ENCODE measurements around the gene HDAC2. TPM values are rescaled to one million over a fixed set of nuclear protein-coding genes. Genes with fewer than 3 reads are reported as not detected.

HDAC2 gene
- total and polyA plus RNA-seq, 2 of the 13 experiments (the other 11 are each of a cell fraction or from before 2014, with no cell fraction given) = 99.6 to 114 TPM

DNA sequence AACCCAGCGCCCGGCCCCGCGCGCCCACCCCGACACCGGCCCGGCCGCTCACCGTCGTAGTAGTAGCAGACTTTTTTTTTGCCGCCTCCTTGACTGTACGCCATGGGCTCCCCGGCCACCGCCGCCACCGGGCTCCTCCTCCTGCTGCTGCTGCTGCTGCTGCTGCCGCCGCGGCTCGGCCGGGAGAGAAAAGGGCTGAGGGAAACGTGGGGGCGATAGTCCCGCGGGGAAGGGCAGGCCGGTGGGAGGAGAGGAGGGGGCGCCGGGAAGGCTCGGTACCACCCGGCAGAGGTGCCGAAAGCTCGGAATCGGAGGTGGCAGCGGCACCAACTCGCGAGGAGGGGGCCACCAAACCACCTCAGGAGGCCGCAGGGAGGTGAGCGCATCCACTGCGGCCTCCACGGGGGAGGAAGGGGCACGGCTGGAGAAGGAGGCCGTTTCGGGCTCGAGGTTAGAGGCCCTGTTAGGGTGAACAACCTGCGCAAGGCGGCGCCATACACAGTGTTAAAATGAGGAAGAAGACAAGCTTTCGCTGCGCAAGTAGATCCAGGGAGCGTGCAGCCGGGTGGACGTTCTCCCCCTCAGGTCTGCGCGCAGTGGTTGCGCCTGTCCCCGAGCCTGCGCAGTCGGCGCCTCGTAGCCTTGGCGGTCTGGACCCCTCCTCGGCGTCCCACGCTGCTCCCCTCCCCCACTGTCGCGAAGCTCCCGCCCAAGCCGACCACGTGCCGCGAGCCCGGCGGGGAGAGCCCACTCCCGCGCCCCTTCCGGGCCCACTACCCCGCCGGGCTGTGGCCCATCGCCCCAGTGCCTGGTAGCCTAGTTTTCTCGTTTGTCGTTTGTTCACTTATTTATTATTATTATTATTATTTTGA lies at the start of gene HDAC2 (continued):
- no peak for TF ChIP-seq TCF7 (IDR thresholded peaks at IDR 0.05; ENCODE audit: low read depth)
- no peak for TF ChIP-seq MAFG (CRISPR knock-in tag; IDR thresholded peaks at IDR 0.05)
- TF ChIP-seq ZNF446 (CRISPR knock-in tag; IDR thresholded peaks at IDR 0.05) = peak; percentile 94; the same call in 1 of the 2 replicates
- peak; percentile 94 for TF ChIP-seq GPN1 (CRISPR knock-in tag; IDR thresholded peaks at IDR 0.05; ENCODE audit: borderline replicate concordance)
- 0 out of 2 replicates have a peak, but pooled peaks have one; percentile 21 for TF ChIP-seq ZNF891 (CRISPR knock-in tag; IDR thresholded peaks at IDR 0.05)
- peak; percentile 100 for TF ChIP-seq FOXK2 (IDR thresholded peaks at IDR 0.05)
- TF ChIP-seq MXI1 (IDR thresholded peaks at IDR 0.05; ENCODE audit: borderline replicate concordance, low read depth, low read length) = peak; percentile 85; the same call in 1 of the 3 replicates
- TF ChIP-seq, protein P1, sequence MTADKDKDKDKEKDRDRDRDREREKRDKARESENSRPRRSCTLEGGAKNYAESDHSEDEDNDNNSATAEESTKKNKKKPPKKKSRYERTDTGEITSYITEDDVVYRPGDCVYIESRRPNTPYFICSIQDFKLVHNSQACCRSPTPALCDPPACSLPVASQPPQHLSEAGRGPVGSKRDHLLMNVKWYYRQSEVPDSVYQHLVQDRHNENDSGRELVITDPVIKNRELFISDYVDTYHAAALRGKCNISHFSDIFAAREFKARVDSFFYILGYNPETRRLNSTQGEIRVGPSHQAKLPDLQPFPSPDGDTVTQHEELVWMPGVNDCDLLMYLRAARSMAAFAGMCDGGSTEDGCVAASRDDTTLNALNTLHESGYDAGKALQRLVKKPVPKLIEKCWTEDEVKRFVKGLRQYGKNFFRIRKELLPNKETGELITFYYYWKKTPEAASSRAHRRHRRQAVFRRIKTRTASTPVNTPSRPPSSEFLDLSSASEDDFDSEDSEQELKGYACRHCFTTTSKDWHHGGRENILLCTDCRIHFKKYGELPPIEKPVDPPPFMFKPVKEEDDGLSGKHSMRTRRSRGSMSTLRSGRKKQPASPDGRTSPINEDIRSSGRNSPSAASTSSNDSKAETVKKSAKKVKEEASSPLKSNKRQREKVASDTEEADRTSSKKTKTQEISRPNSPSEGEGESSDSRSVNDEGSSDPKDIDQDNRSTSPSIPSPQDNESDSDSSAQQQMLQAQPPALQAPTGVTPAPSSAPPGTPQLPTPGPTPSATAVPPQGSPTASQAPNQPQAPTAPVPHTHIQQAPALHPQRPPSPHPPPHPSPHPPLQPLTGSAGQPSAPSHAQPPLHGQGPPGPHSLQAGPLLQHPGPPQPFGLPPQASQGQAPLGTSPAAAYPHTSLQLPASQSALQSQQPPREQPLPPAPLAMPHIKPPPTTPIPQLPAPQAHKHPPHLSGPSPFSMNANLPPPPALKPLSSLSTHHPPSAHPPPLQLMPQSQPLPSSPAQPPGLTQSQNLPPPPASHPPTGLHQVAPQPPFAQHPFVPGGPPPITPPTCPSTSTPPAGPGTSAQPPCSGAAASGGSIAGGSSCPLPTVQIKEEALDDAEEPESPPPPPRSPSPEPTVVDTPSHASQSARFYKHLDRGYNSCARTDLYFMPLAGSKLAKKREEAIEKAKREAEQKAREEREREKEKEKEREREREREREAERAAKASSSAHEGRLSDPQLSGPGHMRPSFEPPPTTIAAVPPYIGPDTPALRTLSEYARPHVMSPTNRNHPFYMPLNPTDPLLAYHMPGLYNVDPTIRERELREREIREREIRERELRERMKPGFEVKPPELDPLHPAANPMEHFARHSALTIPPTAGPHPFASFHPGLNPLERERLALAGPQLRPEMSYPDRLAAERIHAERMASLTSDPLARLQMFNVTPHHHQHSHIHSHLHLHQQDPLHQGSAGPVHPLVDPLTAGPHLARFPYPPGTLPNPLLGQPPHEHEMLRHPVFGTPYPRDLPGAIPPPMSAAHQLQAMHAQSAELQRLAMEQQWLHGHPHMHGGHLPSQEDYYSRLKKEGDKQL (CRISPR knock-in tag; IDR thresholded peaks at IDR 0.05; ENCODE audit: low read depth) = no peak
- TF ChIP-seq TOE1 (CRISPR knock-in tag; IDR thresholded peaks at IDR 0.05) = peak; percentile 94; the same call in 1 of the 2 replicates
- TF ChIP-seq, protein P2, sequence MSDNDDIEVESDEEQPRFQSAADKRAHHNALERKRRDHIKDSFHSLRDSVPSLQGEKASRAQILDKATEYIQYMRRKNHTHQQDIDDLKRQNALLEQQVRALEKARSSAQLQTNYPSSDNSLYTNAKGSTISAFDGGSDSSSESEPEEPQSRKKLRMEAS (IDR thresholded peaks at IDR 0.05) = peak; percentile 100
- TF ChIP-seq ZFP37 (CRISPR knock-in tag; IDR thresholded peaks at IDR 0.05; ENCODE audit: borderline replicate concordance) = peak; percentile 95
- peak; percentile 97 for TF ChIP-seq DNMT3B (CRISPR knock-in tag; conservative IDR thresholded peaks at IDR 0.05)
- no peak for TF ChIP-seq POLR2AphosphoS2 (IDR thresholded peaks at IDR 0.05; ENCODE audit: low read depth, low read length)
- TF ChIP-seq TEAD2 (CRISPR knock-in tag; IDR thresholded peaks at IDR 0.05) = peak; percentile 98
- TF ChIP-seq POGZ (CRISPR knock-in tag; IDR thresholded peaks at IDR 0.05) = peak; percentile 84; the same call in 1 of the 2 replicates
- peak; percentile 71 for TF ChIP-seq RBM39 (IDR thresholded peaks at IDR 0.05; ENCODE audit: low read depth, low read length, poor library complexity, severe bottlenecking)
- TF ChIP-seq ZFX (CRISPR knock-in tag; IDR thresholded peaks at IDR 0.05; ENCODE audit: low read depth) = peak; percentile 92
- TF ChIP-seq, protein P3, sequence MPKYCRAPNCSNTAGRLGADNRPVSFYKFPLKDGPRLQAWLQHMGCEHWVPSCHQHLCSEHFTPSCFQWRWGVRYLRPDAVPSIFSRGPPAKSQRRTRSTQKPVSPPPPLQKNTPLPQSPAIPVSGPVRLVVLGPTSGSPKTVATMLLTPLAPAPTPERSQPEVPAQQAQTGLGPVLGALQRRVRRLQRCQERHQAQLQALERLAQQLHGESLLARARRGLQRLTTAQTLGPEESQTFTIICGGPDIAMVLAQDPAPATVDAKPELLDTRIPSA (CRISPR knock-in tag; IDR thresholded peaks at IDR 0.05; ENCODE audit: borderline replicate concordance) = peak; percentile 49; the same call in 1 of the 2 replicates
- no peak for TF ChIP-seq MBNL3 (CRISPR knock-in tag; conservative IDR thresholded peaks at IDR 0.05)
